ENCODE results near the gene IL18RAP. TPM values are rescaled to one million over a fixed set of nuclear protein-coding genes. Genes with fewer than 3 reads are reported as not detected.

IL18RAP gene
- total RNA-seq, 1 experiment from 2014 or later, result not detected

- Histone ChIP-seq H2BK20ac (ENCODE audit: low read depth, low read length, poor library complexity, severe bottlenecking) (no peak overlapping the region), H3T11ph (ENCODE audit: low read length) (no peak overlapping the region), H3K27me3 (ENCODE audit: insufficient read depth, low read length) (no peaks in the 10 kb centered on the region), H3K9ac (ENCODE audit: extremely low read depth, insufficient read length, low read length) (no peak overlapping the region), H4K20me1 (ENCODE audit: control insufficient read depth, insufficient read depth, insufficient read length) (no peaks in the 10 kb centered on the region), H2AFZ (ENCODE audit: low read length) (no peak overlapping the region), H3K23me2 (ENCODE audit: insufficient read length, low read depth, low read length, poor library complexity, severe bottlenecking) (peaks cover under 1% of the 10 kb centered on the region), H2BK15ac (ENCODE audit: low read depth, low read length) (no peak overlapping the region), H3K23ac (ENCODE audit: insufficient read length, low read depth, low read length) (no peak overlapping the region), H3K4me2 (ENCODE audit: insufficient read depth, insufficient read length, low read length) (no peak overlapping the region), H2AK5ac (ENCODE audit: insufficient read length, low read length) (no peak overlapping the region), H3K18ac (ENCODE audit: insufficient read length, low read depth, low read length) (no peak overlapping the region), H3K4me1 (ENCODE audit: insufficient read depth, low read length) (no peaks in the 10 kb centered on the region), H3K79me1 (ENCODE audit: insufficient read depth, low read depth, low read length, poor library complexity, severe bottlenecking) (no peaks in the 10 kb centered on the region), H3K4ac (ENCODE audit: low read depth, low read length) (no peak overlapping the region), H3K56ac (ENCODE audit: insufficient read length, low read depth, low read length) (no peak overlapping the region), H4K91ac (ENCODE audit: insufficient read length, low read depth, low read length) (no peak overlapping the region), H3K79me2 (ENCODE audit: insufficient read depth, low read length) (no peaks in the 10 kb centered on the region), H3K27ac (ENCODE audit: insufficient read length, low read depth, low read length) (no peak overlapping the region), H4K5ac (ENCODE audit: insufficient read length, low read depth, low read length) (no peak overlapping the region), H2BK5ac (ENCODE audit: insufficient read length, low read length) (no peak overlapping the region), H3K9me3 (ENCODE audit: control insufficient read depth, low read depth, low read length) (peaks cover 5% of the 10 kb centered on the region), H3K14ac (ENCODE audit: insufficient read depth, low read length) (no peak overlapping the region), H2BK12ac (ENCODE audit: insufficient read length, low read depth, low read length) (no peak overlapping the region), H2BK120ac (ENCODE audit: low read depth, low read length, poor library complexity, severe bottlenecking) (no peak overlapping the region), H4K8ac (replicated peaks; ENCODE audit: insufficient read length, low read depth, low read length) (no peak overlapping the region)
- Mint-ChIP-seq H3K4me3 (no peak overlapping the region), H3K27me3 (ENCODE audit: low read depth) (no peaks in the 10 kb centered on the region), H3K9me3 (peaks cover 24 to 28% of the 10 kb centered on the region in 2 experiments), H3K36me3 (ENCODE audit: insufficient read depth in 1 of 3, low read depth in 3 of 3) (peaks cover 0 to 10% (median 3%) of the 10 kb centered on the region in 3 experiments; a peak in 5 of 7 replicates), H3K27ac (no peak overlapping the region), H3K4me1 (no peaks in the 10 kb centered on the region)
- TF ChIP-seq, protein P1, sequence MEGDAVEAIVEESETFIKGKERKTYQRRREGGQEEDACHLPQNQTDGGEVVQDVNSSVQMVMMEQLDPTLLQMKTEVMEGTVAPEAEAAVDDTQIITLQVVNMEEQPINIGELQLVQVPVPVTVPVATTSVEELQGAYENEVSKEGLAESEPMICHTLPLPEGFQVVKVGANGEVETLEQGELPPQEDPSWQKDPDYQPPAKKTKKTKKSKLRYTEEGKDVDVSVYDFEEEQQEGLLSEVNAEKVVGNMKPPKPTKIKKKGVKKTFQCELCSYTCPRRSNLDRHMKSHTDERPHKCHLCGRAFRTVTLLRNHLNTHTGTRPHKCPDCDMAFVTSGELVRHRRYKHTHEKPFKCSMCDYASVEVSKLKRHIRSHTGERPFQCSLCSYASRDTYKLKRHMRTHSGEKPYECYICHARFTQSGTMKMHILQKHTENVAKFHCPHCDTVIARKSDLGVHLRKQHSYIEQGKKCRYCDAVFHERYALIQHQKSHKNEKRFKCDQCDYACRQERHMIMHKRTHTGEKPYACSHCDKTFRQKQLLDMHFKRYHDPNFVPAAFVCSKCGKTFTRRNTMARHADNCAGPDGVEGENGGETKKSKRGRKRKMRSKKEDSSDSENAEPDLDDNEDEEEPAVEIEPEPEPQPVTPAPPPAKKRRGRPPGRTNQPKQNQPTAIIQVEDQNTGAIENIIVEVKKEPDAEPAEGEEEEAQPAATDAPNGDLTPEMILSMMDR (conservative IDR thresholded peaks at IDR 0.05), result no peak
- no CpG with 5 or more reads among the region's 1 CpG for WGBS (ENCODE audit: extremely low coverage, insufficient read length, low lambda C conversion rate)
- no peak for DNase-seq
Measured at GRCh38 chr2:102385522-102385921, 37.4 kb upstream of the IL18RAP start.
